Stomach (tissue), 4 donors: ENCODE results near the gene TOR3A.

Experiments
- CTCF ChIP-seq, 7 experiments: fragments of 450-650 bp in 4 of 7; fragments of 200-600 bp in 3 of 7; sonication (generic) in 3 of 7; IDR thresholded peaks; one replicate each; pipeline ENCODE4 v1.5.1; 2016 to 2019; ENCODE audit warnings: antibody characterized with exemption in 7 of 7, control low read depth in 2 of 7, mild to moderate bottlenecking in 1 of 7
- POLR2A ChIP-seq, 4 donors: fragments of 450-650 bp; IDR thresholded peaks; one replicate each; pipeline ENCODE4 v1.6.1; 2016; ENCODE audit warnings: antibody characterized with exemption in 4 of 4, control low read depth in 2 of 4, mild to moderate bottlenecking in 1 of 4, moderate library complexity in 1 of 4

- TF ChIP-seq CTCF (IDR thresholded peaks at IDR 0.05) (no peak), POLR2A (IDR thresholded peaks at IDR 0.05) (no peak)
Measured at GRCh38 chr1:179042087-179042486, 39.8 kb upstream of the TOR3A start.
